ENCODE data around the gene ALKBH8. TPM values are rescaled to one million over a fixed set of nuclear protein-coding genes. Genes with fewer than 3 reads are reported as not detected.
"Not testable (repeated sequence)": the region's sequence is repeated elsewhere in the genome, so short reads cannot be mapped to it uniquely, and the experiment has no call there.

ALKBH8 gene
- total RNA-seq, 2 experiments from 2014 or later: 6.5 to 7.7 TPM

GRCh38 chr11:107467696-107468095, 97.8 kb downstream of the ALKBH8 start:
- Histone ChIP-seq H3K27me3 (ENCODE audit: control insufficient read depth in 1 of 2, insufficient read depth in 2 of 2, low read length in 2 of 2) (peaks cover 0 to 8% of the 10 kb centered on the region in 2 experiments), H3K9me3 (ENCODE audit: control insufficient read depth in 1 of 2, insufficient read depth in 1 of 2, low read length in 2 of 2) (no peaks in the 10 kb centered on the region), H3K4me1 (ENCODE audit: insufficient read depth, low read length) (no peaks in the 10 kb centered on the region), H3K36me3 (ENCODE audit: insufficient read depth, low read length) (no peaks in the 10 kb centered on the region), H3K4me3 (ENCODE audit: low read length) (no peak overlapping the region), H3K27ac (ENCODE audit: low read depth in 1 of 2, low read length in 2 of 2) (no peak overlapping the region)
- DNase-seq: no peak
- ChIA-PET POLR2A (no interaction called here), CTCF (no interaction called here)
- Mint-ChIP-seq H3K4me3 (no peak overlapping the region), H3K9me3 (peaks cover 10% of the 10 kb centered on the region), H3K27me3 (peaks cover 76% of the 10 kb centered on the region), H3K36me3 (ENCODE audit: low read depth) (peaks cover 4% of the 10 kb centered on the region), H3K4me1 (ENCODE audit: low read depth) (no peaks in the 10 kb centered on the region), H3K27ac (no peak overlapping the region)
- intact Hi-C loops (cut with DNase I, micrococcal nuclease): no loop called here
- ATAC-seq (ENCODE audit: poor library complexity): no peak
- TF ChIP-seq, protein P1, sequence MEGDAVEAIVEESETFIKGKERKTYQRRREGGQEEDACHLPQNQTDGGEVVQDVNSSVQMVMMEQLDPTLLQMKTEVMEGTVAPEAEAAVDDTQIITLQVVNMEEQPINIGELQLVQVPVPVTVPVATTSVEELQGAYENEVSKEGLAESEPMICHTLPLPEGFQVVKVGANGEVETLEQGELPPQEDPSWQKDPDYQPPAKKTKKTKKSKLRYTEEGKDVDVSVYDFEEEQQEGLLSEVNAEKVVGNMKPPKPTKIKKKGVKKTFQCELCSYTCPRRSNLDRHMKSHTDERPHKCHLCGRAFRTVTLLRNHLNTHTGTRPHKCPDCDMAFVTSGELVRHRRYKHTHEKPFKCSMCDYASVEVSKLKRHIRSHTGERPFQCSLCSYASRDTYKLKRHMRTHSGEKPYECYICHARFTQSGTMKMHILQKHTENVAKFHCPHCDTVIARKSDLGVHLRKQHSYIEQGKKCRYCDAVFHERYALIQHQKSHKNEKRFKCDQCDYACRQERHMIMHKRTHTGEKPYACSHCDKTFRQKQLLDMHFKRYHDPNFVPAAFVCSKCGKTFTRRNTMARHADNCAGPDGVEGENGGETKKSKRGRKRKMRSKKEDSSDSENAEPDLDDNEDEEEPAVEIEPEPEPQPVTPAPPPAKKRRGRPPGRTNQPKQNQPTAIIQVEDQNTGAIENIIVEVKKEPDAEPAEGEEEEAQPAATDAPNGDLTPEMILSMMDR (IDR thresholded peaks at IDR 0.05): no peak

DNA sequence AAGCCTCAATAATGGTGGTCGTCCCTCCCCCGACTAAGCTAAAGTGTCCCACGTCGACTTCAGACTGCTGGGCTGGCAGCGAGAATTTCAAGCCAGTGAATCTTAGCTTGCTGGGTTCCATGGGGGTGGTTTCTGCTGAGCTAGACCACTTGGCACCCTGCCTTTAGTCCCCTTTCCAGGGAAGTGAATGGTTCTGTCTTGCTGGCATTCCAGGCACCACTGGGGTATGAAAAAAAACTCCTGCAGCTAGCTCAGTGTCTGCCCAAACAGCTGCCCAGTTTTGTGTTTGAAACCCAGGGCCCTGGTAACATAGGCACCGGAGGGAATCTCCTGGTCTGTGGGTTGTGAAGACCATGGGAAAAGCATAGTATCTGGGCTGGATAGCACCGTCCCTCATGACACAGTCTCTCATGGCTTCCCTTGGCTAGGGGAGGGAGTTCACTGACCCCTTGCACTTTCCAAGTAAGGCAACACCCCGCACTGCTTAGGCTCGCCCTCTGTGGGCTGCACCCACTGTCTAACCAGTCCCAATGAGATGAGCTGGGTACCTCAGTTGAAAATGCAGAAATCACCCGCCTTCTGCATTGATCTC, 99.2 kb downstream of the ALKBH8 start:
- peaks cover 73% of the 10 kb centered on the region for H3K27me3 Mint-ChIP-seq
- CTCF ChIA-PET; H3K4me1 Mint-ChIP-seq (ENCODE audit: low read depth); H3K4me1 ChIP-seq (ENCODE audit: insufficient read depth, low read length); H3K27ac Mint-ChIP-seq; ATAC-seq (ENCODE audit: poor library complexity); H3K27ac ChIP-seq (ENCODE audit: low read depth in 1 of 2, low read length in 2 of 2); H3K36me3 ChIP-seq (ENCODE audit: insufficient read depth, low read length); H3K9me3 ChIP-seq (ENCODE audit: control insufficient read depth in 1 of 2, insufficient read depth in 1 of 2, low read length in 2 of 2); POLR2A ChIA-PET; DNase-seq; H3K4me3 Mint-ChIP-seq; H3K36me3 Mint-ChIP-seq (ENCODE audit: low read depth); intact Hi-C loops (cut with DNase I, micrococcal nuclease); H3K4me3 ChIP-seq (ENCODE audit: low read length); H3K27me3 ChIP-seq (ENCODE audit: control insufficient read depth in 1 of 2, insufficient read depth in 2 of 2, low read length in 2 of 2): not testable (repeated sequence)
- peaks cover 10% of the 10 kb centered on the region for H3K9me3 Mint-ChIP-seq

DNA sequence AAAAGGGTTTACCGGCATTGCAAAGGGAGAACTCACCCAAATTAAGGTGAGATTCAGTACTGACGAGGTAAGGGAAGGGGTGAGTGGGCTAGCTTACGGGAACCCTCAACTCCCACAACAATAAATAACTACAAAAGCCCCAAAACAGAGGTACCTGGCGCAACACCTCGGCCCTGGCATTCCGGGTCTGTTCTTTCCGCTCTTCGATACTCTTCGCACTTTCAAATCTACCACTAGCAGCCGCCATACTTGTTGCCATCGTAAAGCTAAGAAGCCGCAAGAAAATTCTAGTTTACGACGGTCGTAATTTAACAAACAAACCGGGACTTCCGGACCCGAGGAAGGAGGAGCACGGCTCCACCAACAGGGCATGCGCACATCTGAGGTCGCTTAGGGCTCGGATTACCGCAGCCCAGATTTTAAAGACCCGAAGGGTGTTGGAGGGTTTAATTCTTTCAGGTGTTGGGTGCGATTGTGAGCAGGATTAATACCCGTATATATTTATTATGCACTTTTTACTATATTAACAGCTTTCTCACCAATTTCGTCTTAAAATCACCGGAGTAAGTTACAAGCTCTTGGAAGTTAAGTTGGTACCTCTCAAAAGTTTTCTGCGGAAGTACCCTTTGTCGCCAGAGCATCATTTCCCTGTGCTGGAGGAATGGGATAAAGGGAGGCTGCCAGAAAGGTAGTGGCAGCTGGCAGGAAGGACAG, 107.8 kb downstream of the ALKBH8 start, which contains the start of gene CWF19L2:
Gene CWF19L2 (minus strand): TSS at position 268 of the 714 bp plus-strand sequence. CDS start 9 bp downstream, at position 259.
- intact Hi-C loops (cut with DNase I, micrococcal nuclease): loop anchor here (2.0 to 10.0 kb wide), 6 partner anchors 109 to 1383 kb away; partner anchors contain the start of genes AASDHPPT (in 2 of the 2), KBTBD3 (in 2 of the 2), C11orf65 (in 1 of the 2) and DDX10 (in 1 of the 2)
- peaks cover 45% of the 10 kb centered on the region for H3K36me3 Mint-ChIP-seq (ENCODE audit: low read depth)

More for the DNA sequence above, 107.8 kb downstream of the ALKBH8 start, which contains the start of gene CWF19L2:
- DNase-seq: peak; percentile 74 to 97 (median 86)
- ChIA-PET POLR2A (interaction anchor here (0.8 to 2.0 kb wide), 12 partner anchors 10 to 1396 kb away, joined by 3 to 10 read pairs (median 4); partner anchors contain the start of genes AASDHPPT, ALKBH8, C11orf65 and CUL5), CTCF (interaction anchor here (1.7 to 2.4 kb wide), 2 partner anchors 551 to 1381 kb away, joined by 4 to 6 read pairs; partner anchors contain the start of genes AASDHPPT, CUL5 and KBTBD3)
- Histone ChIP-seq H3K4me1 (ENCODE audit: insufficient read depth, low read length) (peaks cover 7% of the 10 kb centered on the region), H3K36me3 (ENCODE audit: insufficient read depth, low read length) (peaks cover 20% of the 10 kb centered on the region), H3K27ac (ENCODE audit: low read depth in 1 of 2, low read length in 2 of 2) (peak within 1 kb of the TSS; percentile 73 to 79), H3K9me3 (ENCODE audit: control insufficient read depth in 1 of 2, insufficient read depth in 1 of 2, low read length in 2 of 2) (no peaks in the 10 kb centered on the region), H3K4me3 (ENCODE audit: low read length) (peak within 1 kb of the TSS; percentile 92), H3K27me3 (ENCODE audit: control insufficient read depth in 1 of 2, insufficient read depth in 2 of 2, low read length in 2 of 2) (no peaks in the 10 kb centered on the region)
- peak; percentile 92 for ATAC-seq (ENCODE audit: poor library complexity)
- peaks cover 37% of the 10 kb centered on the region for H3K4me1 Mint-ChIP-seq (ENCODE audit: low read depth)
- peaks cover 5% of the 10 kb centered on the region for H3K27me3 Mint-ChIP-seq
- TF ChIP-seq, protein P1 (IDR thresholded peaks at IDR 0.05): no peak
- peak within 1 kb of the TSS; percentile 91 for H3K4me3 Mint-ChIP-seq
- H3K27ac Mint-ChIP-seq: peak within 1 kb of the TSS; percentile 82
- no peaks in the 10 kb centered on the region for H3K9me3 Mint-ChIP-seq

Measured in CD4-positive, alpha-beta T cell (primary cell).